ENCODE data around the gene WDR13. TPM values are rescaled to one million over a fixed set of nuclear protein-coding genes. Genes with fewer than 3 reads are reported as not detected.

The WDR13 gene
- total RNA-seq, 1 donor from 2014 or later, result 20.9 TPM

GRCh38 chrX:48616576-48616975 lies 19.3 kb downstream of the WDR13 start:
- TF ChIP-seq, protein P1, sequence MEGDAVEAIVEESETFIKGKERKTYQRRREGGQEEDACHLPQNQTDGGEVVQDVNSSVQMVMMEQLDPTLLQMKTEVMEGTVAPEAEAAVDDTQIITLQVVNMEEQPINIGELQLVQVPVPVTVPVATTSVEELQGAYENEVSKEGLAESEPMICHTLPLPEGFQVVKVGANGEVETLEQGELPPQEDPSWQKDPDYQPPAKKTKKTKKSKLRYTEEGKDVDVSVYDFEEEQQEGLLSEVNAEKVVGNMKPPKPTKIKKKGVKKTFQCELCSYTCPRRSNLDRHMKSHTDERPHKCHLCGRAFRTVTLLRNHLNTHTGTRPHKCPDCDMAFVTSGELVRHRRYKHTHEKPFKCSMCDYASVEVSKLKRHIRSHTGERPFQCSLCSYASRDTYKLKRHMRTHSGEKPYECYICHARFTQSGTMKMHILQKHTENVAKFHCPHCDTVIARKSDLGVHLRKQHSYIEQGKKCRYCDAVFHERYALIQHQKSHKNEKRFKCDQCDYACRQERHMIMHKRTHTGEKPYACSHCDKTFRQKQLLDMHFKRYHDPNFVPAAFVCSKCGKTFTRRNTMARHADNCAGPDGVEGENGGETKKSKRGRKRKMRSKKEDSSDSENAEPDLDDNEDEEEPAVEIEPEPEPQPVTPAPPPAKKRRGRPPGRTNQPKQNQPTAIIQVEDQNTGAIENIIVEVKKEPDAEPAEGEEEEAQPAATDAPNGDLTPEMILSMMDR (IDR thresholded peaks at IDR 0.05), result no peak
- TF ChIP-seq EZH2 (IDR thresholded peaks at IDR 0.05) (no peak), EZH2phosphoT487 (IDR thresholded peaks at IDR 0.05) (no peak)
- no peaks in the 10 kb centered on the region for H3K79me2 ChIP-seq (ENCODE audit: low read depth)
- no peaks in the 10 kb centered on the region for H3K27me3 ChIP-seq
- no peaks in the 10 kb centered on the region for H3K9me3 ChIP-seq (ENCODE audit: low read depth)
- Mint-ChIP-seq H3K4me1 (peaks cover 11% of the 10 kb centered on the region), H3K36me3 (no peaks in the 10 kb centered on the region), H3K27ac (no peak overlapping the region), H3K27me3 (ENCODE audit: insufficient read depth, low read depth) (peaks cover 2% of the 10 kb centered on the region), H3K4me3 (no peak overlapping the region), H3K9me3 (peaks cover 16% of the 10 kb centered on the region)
- no peaks in the 10 kb centered on the region for H3F3A ChIP-seq (ENCODE audit: low read depth)
- H4K20me1 ChIP-seq (ENCODE audit: low read depth), result no peaks in the 10 kb centered on the region
- no peak overlapping the region for H3K4me2 ChIP-seq
- no peak for DNase-seq (ENCODE audit: low spot score)
- H3K36me3 ChIP-seq, result no peaks in the 10 kb centered on the region
- no peak overlapping the region for H3K9ac ChIP-seq
- no peak overlapping the region for H3K27ac ChIP-seq
- H3K4me3 ChIP-seq, result no peak overlapping the region
- H3K4me1 ChIP-seq, result no peaks in the 10 kb centered on the region
- no peak overlapping the region for H2AFZ ChIP-seq (replicated peaks)

- TF ChIP-seq EZH2 (IDR thresholded peaks at IDR 0.05) (no peak), EZH2phosphoT487 (IDR thresholded peaks at IDR 0.05) (no peak)
- TF ChIP-seq, protein P1 (IDR thresholded peaks at IDR 0.05), result no peak
- Mint-ChIP-seq H3K9me3 (peaks cover 12% of the 10 kb centered on the region), H3K27ac (no peak overlapping the region), H3K27me3 (ENCODE audit: insufficient read depth, low read depth) (peaks cover 1% of the 10 kb centered on the region), H3K4me3 (peak overlapping the region; percentile 0), H3K36me3 (no peaks in the 10 kb centered on the region), H3K4me1 (peaks cover 11% of the 10 kb centered on the region)
- H3K4me3 ChIP-seq, result no peak overlapping the region
- H3K4me2 ChIP-seq, result no peak overlapping the region
- no peaks in the 10 kb centered on the region for H3K4me1 ChIP-seq
- no peaks in the 10 kb centered on the region for H3K79me2 ChIP-seq (ENCODE audit: low read depth)
- H2AFZ ChIP-seq (replicated peaks), result no peak overlapping the region
- H3K9ac ChIP-seq, result no peak overlapping the region
- H3K9me3 ChIP-seq (ENCODE audit: low read depth), result no peaks in the 10 kb centered on the region
- H3K27ac ChIP-seq, result no peak overlapping the region
- H4K20me1 ChIP-seq (ENCODE audit: low read depth), result no peaks in the 10 kb centered on the region
- no peaks in the 10 kb centered on the region for H3K27me3 ChIP-seq
- no peaks in the 10 kb centered on the region for H3K36me3 ChIP-seq
- DNase-seq (ENCODE audit: low spot score), result no peak
- no peaks in the 10 kb centered on the region for H3F3A ChIP-seq (ENCODE audit: low read depth)
Observed at GRCh38 chrX:48617542-48618340, 20.4 kb downstream of the WDR13 start.

GRCh38 chrX:48626401-48627298 lies 29.4 kb downstream of the WDR13 start:
- Mint-ChIP-seq H3K4me3 (no peak overlapping the region), H3K4me1 (no peaks in the 10 kb centered on the region), H3K9me3 (peaks cover 3% of the 10 kb centered on the region), H3K27me3 (ENCODE audit: insufficient read depth, low read depth) (no peaks in the 10 kb centered on the region), H3K36me3 (no peaks in the 10 kb centered on the region), H3K27ac (no peak overlapping the region)
- Histone ChIP-seq H3K27me3 (no peaks in the 10 kb centered on the region), H2AFZ (replicated peaks) (no peak overlapping the region), H3K27ac (no peak overlapping the region), H3K9ac (no peak overlapping the region), H3K4me3 (no peak overlapping the region), H3F3A (ENCODE audit: low read depth) (peaks cover 1% of the 10 kb centered on the region), H3K4me2 (no peak overlapping the region), H4K20me1 (ENCODE audit: low read depth) (no peaks in the 10 kb centered on the region), H3K4me1 (no peaks in the 10 kb centered on the region), H3K36me3 (no peaks in the 10 kb centered on the region), H3K79me2 (ENCODE audit: low read depth) (no peaks in the 10 kb centered on the region), H3K9me3 (ENCODE audit: low read depth) (no peaks in the 10 kb centered on the region)
- no peak for TF ChIP-seq EZH2 (IDR thresholded peaks at IDR 0.05)
- TF ChIP-seq, protein P1 (IDR thresholded peaks at IDR 0.05), result no peak
- TF ChIP-seq EZH2phosphoT487 (IDR thresholded peaks at IDR 0.05), result no peak
- no peak for DNase-seq (ENCODE audit: low spot score)

All from neural progenitor cell (in vitro differentiated cells).